DMS153 treated with DMSO at 0.1 percent for 48 hours (cell line): ENCODE results near the gene IKBKE.
A peak's percentile ranks its signal among the peaks of the same experiment; 100 is the strongest.

ENCODE experiments used
- DNase-seq: peaks from one replicate; lab custom pipeline; 2025; ENCODE audit not compliant: unreplicated experiment; lab: John Stamatoyannopoulos, UW

The IKBKE gene

DNA sequence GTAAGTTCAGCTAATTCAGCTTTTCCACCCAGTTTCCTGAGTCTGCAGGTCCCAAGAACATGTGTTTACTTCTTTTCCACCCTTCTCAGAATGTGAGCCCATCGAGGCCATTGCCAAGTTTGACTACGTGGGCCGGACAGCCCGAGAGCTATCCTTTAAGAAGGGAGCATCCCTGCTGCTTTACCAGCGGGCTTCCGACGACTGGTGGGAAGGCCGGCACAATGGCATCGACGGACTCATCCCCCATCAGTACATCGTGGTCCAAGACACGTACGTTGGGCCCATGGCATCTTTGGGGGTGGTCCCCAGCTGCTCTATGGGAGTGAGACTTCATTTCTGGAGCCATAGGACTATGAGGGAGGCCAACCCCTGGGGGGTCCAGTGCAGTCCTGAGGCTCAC is 17.2 kb upstream of the IKBKE start:
- DNase-seq: no peak

DNA sequence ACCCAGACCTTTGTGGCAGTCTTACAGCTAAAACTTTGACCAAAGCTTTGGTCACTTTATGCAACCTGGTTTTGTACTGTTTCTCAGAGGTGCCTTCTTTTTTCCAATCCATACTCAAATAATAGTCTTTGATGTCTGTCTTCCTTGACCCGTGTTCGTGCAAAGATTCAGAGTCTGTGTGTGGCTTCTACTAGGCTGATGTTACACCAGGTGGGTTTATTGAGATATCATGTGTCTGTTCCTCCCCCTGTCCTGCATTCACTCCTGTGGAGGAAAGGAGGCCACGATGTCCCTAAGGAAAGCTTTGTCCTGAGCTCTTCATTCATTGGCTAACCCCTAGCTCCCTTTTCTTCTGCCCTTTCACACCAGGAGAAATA is 15.0 kb upstream of the IKBKE start:
- DNase-seq: no peak

DNA sequence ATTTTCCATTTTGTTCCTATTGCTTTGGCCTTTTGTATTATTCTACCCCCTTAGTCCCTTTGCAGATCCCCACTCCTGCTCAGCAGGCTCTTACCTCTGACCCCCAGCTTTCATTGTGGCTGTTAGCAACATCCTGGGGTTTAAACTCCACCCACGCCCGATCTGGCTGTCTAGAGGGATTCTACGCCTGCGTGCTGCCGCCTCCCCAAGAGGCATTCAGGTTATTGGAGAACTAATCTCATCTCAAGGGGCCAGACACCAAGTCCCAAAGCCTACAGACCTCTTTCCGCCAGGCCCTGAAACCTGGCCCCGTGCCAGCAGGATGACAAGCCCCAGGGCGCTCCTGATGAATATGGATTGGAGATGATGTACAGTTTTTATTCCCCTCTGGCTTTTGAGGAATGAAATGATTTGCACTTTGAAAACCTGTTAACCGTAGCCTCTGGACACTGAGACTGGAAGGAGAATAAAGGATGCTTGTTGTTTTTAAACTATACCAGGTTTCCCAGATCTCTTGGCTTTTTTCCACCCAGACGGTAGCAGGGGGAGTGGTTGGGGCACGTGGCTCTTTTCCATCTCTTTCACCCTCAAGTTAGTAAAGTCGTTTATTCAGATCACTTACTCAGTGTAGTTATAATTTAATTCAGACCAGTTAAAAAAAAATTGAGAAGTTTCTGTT is 14.5 kb upstream of the IKBKE start:
- DNase-seq: peak; percentile 31

- DNase-seq: no peak
These were observed 13.5 kb upstream of the IKBKE start for GRCh38 chr1:206456577-206457370.

GRCh38 chr1:206457408-206458120 is 12.7 kb upstream of the IKBKE start:
- no peak for DNase-seq

DNA sequence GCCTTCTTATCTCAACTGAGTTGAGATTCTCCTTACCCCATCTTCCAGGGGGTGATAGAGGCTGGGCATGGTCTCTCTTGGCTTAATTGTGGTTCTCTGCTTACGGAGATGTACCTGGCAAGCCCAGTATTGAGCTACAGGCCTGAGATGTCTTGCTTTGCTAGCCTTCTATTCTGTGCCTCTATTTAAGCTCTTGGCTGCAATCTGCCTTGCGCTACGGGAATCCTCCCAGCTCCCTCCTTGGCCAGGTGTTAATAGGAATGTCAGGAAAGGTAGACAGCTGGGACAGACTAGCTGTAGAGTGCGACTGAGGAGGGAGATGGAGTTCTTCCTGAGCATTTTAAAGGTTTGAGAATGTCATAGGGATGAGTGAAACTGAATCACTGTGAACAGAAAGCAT is 10.6 kb upstream of the IKBKE start:
- DNase-seq: no peak

GRCh38 chr1:206460836-206461426 is 9.3 kb upstream of the IKBKE start:
- no peak for DNase-seq

- DNase-seq: peak; percentile 87
These were observed 8.4 kb upstream of the IKBKE start for GRCh38 chr1:206461602-206462455.

GRCh38 chr1:206463137-206463536 is 7.1 kb upstream of the IKBKE start:
- no peak for DNase-seq

- DNase-seq: no peak
These were observed 6.4 kb upstream of the IKBKE start for GRCh38 chr1:206463911-206464310.

DNA sequence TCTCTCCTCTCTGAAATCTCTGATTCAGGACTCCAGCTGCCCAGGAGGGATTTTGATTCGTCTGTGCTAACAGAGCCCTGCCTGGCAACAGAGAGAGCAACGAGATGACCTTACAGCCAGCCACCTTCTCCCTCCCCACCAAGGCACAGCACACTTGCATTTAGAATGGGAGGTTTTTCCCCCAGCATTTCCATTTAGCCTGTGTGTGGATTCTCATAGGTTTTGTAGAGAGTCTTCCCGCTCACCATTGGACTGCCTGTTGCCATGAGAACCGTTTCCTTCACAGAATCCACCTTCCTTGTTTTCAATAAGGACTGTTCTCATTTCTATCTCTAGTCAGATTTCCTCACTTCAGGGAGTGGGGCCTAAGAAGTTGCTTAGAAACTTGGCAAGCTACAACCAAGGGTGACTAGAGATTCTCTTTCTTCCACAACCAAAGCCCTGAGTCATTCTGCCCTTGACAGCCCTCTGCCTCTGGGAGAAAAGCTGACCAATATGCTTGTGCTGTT is 5.8 kb upstream of the IKBKE start:
- no peak for DNase-seq

GRCh38 chr1:206465951-206466350 is 4.3 kb upstream of the IKBKE start:
- DNase-seq: no peak

DNA sequence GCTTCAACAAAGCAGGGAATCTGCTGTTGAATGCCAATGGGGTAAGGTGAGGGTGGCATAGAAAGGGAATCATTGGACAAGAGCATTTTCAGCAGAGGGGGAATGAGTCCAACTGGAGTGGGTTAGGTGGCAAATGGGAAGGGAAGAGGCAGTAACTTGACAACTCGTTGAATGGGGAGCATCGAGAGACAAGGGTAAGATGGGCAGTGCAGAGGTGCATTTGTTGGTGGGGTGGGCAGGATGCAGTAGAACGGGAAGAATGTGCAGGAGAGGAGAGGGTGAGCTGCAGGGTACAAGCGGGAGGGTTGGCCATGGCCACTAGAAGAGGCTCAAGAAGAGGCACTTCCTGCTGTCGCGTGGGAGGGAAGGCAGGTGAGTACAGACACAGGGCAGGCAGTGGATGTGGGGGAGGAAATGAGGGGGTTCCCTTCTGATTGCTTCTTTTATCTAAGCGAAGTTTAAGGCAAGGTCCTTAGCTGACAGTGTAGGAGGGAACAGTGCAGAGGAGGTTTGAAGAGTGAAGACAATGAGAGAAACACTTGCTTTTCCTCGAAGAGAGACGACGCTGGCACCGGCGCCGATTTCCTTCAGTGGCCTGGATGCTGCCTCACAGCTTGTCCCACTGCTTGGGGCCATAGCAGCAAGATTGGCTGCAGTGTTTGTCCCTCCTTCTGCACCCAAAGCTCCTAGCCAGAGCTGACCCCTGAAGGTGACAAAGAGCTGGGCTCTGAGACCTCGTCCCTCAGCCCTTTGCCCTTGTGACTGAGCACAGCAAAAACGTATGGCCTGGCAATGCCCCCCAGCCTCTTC is 3.2 kb upstream of the IKBKE start:
- DNase-seq: no peak

DNA sequence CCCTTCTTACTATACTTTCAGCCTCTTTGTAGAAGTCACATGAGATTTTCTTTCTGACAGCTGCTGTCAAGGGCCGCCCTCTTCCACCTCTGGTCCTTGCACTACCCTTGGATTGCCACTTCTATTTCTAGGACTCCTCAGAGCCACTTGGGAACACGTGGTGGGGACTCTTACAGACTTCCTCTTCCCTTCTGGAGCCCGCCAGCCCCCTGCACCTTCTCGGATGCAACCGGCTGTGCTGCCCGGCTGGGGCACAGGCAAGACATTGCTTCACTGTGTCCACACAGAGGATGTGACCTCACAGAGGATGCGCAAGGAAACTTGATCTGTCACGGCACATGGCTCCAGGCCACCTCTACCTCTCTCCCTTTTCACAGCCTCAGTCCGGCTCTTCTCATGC is 2.4 kb upstream of the IKBKE start:
- DNase-seq: peak; percentile 21

- no peak for DNase-seq
These were observed 1.7 kb upstream of the IKBKE start for GRCh38 chr1:206468571-206468970.

GRCh38 chr1:206469411-206469932 is 804 bp upstream of the IKBKE start:
- no peak for DNase-seq

- DNase-seq: peak; percentile 39
These were observed 577 bp downstream of the IKBKE start for GRCh38 chr1:206470692-206471414.

DNA sequence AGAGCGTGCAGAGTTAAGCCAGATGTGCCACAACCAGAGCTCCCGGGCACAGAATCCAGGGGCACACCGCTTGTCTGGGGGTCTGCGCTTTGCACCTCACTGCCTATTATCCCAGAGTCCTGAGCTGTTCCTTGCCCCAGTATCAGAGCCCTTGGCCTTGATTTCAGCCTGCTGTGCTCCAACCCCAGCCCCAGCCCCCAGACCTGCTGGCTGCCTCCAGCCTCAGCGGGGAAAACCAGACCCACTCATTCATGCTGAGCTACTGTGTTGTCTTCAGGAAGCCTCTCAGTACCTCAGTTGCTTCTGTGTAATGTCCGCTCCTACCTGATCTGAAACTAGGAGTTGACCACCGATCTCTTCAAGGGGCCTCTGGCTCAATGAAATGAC is 1.1 kb downstream of the IKBKE start:
- no peak for DNase-seq

DNA sequence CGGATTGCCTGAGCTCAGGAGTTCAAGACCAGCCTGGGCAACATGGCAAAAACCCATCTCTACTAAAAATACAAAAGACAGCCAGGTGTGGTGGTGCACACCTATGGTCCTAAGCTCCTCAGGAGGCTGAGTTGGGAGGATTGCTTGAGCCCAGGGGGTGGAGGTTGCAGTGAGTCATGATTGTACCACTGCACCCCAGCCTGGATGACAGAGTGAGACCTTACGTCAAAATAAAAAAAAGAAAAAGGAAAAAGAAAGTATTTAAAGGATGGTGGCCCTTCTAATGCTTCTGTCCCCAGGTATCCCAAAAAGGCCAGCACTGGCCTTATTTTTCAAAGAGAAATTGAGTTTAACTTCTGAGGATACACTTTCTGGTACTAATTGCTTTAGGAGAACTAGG is 1.7 kb downstream of the IKBKE start:
- DNase-seq: no peak
